Glutamatergic neuron (in vitro differentiated cells): ENCODE measurements around the gene PAOX. TPM values are rescaled to one million over a fixed set of nuclear protein-coding genes. Genes with fewer than 3 reads are reported as not detected.

Experiments
- DNase-seq: peaks from one replicate; pipeline ENCODE4 v3.0.0; 2022
- H3K27ac Mint-ChIP-seq: one replicate; pipeline ENCODE4 v1.8.0; 2020; ENCODE audit warnings: mild to moderate bottlenecking, mixed read lengths, inconsistent platforms; ENCODE audit not compliant: unreplicated experiment
- H3K27me3 Mint-ChIP-seq: one replicate; pipeline ENCODE4 v1.8.0; 2020; ENCODE audit warnings: mild to moderate bottlenecking, moderate library complexity, mixed read lengths, inconsistent platforms; ENCODE audit not compliant: unreplicated experiment
- H3K36me3 Mint-ChIP-seq: one replicate; pipeline ENCODE4 v1.8.0; 2020; ENCODE audit warnings: mild to moderate bottlenecking, mixed read lengths, inconsistent platforms; ENCODE audit not compliant: unreplicated experiment
- H3K4me1 Mint-ChIP-seq: one replicate; pipeline ENCODE4 v1.8.0; 2020; ENCODE audit warnings: mild to moderate bottlenecking, low read depth, mixed read lengths, inconsistent platforms; ENCODE audit not compliant: unreplicated experiment
- H3K4me3 Mint-ChIP-seq: one replicate; pipeline ENCODE4 v1.8.0; 2020; ENCODE audit warnings: mild to moderate bottlenecking, mixed read lengths, inconsistent platforms; ENCODE audit not compliant: unreplicated experiment
- H3K9me3 Mint-ChIP-seq: one replicate; pipeline ENCODE4 v1.8.0; 2020; ENCODE audit warnings: mild to moderate bottlenecking, moderate library complexity, mixed read lengths, inconsistent platforms; ENCODE audit not compliant: unreplicated experiment
- total RNA-seq: library from RNA; stranded (reverse); fragmentation: NEBNext Ultra II Directional; extraction: Animal tissue kit (Norgen Biotek cat#: 25700); gene quantifications from one replicate; pipeline ENCODE4 v1.2.1, GENCODE V29; 2021; ENCODE audit not compliant: unreplicated experiment
- TF ChIP-seq, protein P1 (sequence below): fragments of 200-600 bp; sonication (generic); IDR thresholded peaks from one replicate; pipeline ENCODE4 v1.5.0; 2021; ENCODE audit not compliant: partially characterized antibody, unreplicated experiment

Gene PAOX
- total RNA-seq, 1 donor from 2014 or later, result 12.7 TPM

DNA sequence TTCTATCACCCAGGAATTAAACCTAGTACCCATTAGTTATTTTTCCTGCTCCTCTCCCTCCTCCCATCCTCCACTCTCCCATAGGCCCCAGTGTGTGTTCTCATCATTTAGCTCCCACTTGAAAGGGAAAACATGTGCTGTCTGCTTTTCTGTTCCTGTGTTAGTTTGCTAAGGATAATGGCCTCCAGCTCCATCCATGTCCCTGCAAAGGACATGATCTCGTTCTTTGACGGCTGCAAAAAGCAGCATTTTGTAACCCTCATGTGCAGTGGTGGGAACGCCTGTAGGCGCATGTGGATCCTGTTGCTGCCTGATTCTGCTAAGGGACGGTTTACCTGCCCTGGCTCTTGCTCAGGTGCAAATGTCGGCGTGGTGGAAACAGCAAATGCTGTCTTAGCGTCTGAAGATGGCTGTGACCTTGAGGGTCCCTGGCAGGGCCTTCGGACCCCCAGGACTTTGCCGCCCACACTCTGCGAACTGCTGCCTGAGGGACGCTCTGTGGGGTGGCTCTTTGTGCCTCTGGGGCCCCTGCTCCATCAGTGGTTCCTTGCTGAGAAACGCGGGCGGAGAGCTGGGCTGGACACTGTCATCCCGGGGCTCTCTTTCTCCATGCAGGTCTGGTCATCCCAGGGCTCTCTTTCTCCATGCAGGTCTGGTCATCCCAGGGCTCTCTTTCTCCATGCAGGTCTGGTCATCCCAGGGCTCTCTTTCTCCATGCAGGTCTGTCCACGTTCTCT lies 9.3 kb downstream of the PAOX start:
- TF ChIP-seq, protein P1, sequence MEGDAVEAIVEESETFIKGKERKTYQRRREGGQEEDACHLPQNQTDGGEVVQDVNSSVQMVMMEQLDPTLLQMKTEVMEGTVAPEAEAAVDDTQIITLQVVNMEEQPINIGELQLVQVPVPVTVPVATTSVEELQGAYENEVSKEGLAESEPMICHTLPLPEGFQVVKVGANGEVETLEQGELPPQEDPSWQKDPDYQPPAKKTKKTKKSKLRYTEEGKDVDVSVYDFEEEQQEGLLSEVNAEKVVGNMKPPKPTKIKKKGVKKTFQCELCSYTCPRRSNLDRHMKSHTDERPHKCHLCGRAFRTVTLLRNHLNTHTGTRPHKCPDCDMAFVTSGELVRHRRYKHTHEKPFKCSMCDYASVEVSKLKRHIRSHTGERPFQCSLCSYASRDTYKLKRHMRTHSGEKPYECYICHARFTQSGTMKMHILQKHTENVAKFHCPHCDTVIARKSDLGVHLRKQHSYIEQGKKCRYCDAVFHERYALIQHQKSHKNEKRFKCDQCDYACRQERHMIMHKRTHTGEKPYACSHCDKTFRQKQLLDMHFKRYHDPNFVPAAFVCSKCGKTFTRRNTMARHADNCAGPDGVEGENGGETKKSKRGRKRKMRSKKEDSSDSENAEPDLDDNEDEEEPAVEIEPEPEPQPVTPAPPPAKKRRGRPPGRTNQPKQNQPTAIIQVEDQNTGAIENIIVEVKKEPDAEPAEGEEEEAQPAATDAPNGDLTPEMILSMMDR, result no peak
- H3K36me3 Mint-ChIP-seq, result no peaks in the 10 kb centered on the region
- H3K9me3 Mint-ChIP-seq, result peaks cover 7% of the 10 kb centered on the region
- peaks cover 8% of the 10 kb centered on the region for H3K4me1 Mint-ChIP-seq
- DNase-seq, result no peak
- H3K27ac Mint-ChIP-seq, result no peak overlapping the region
- H3K4me3 Mint-ChIP-seq, result no peak overlapping the region
- peaks cover 3% of the 10 kb centered on the region for H3K27me3 Mint-ChIP-seq

DNA sequence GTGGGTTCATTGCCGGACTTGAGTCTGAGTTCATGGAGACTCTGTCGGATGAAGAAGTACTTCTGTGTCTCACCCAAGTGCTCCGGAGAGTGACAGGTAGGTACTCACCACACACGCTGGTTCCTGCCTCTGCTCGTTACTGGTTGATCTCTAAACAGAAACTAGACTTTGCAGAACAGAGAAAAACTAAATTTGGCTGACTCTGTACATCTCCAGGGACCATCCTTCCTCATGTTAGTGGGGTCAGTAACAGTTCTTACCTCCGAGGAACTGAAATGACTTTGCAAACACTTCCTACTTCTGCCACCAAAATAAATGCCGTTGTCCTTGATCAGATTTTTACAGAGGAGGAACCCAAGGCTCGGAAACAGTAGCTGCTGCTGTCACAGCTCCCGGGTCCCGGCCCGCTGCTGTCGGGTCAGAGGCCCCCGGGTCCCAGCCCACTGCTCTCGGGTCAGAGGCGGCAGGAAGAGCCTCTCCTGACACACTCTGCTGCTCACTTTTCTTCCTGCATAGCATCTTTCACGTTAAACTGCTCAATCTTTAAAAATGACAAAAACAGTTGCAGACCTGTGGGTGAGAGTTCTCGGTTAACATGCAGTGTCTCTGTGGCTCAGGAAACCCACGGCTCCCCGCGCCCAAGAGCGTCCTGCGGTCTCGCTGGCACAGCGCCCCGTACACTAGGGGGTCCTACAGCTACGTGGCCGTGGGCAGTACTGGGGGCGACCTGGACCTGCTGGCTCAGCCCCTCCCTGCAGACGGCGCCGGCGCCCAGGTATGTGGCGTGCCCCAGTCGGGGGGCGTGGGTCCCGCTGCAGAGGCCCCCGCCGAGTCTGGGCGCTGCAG lies 10.1 kb downstream of the PAOX start:
- peaks cover 2% of the 10 kb centered on the region for H3K27me3 Mint-ChIP-seq
- no peak for DNase-seq
- no peaks in the 10 kb centered on the region for H3K36me3 Mint-ChIP-seq
- peaks cover 11% of the 10 kb centered on the region for H3K9me3 Mint-ChIP-seq
- no peak overlapping the region for H3K4me3 Mint-ChIP-seq
- H3K4me1 Mint-ChIP-seq, result peaks cover 4% of the 10 kb centered on the region
- no peak overlapping the region for H3K27ac Mint-ChIP-seq
- TF ChIP-seq, protein P1, result no peak

DNA sequence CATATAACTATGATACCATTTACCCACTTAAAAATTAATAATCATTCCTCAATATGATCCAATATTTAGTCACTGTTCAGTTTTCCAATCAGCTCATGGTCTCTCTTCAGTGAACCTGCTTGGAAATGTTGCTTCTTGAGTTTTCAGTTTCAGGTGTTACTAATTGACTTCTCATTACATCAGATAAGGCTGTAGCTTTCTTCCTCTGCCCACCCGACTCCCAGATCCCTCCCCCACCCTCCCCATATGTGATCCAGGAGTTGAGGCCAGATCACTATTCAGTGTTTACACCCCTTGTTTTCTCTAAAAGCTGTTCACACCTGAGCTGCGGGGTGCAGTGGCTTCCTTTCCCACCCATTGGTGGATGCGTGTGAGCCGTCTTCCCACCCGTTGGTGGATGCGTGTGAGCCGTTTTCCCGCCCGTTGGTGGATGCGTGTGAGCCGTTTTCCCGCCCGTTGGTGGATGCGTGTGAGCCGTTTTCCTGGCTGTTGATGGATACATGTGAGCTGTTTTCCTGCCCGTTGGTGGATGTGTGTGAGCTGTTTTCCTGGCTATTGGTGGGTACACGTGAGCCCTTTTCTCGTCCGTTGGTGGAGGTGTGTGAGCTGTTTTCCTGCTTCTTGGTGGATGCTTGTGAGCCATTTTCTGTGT lies 11.7 kb downstream of the PAOX start:
- TF ChIP-seq, protein P1, result no peak
- no peak for DNase-seq
- Mint-ChIP-seq H3K4me1 (peaks cover 4% of the 10 kb centered on the region), H3K4me3 (no peak overlapping the region), H3K9me3 (peaks cover 9% of the 10 kb centered on the region), H3K36me3 (no peaks in the 10 kb centered on the region), H3K27ac (peak overlapping the region; percentile 39), H3K27me3 (no peaks in the 10 kb centered on the region)

DNA sequence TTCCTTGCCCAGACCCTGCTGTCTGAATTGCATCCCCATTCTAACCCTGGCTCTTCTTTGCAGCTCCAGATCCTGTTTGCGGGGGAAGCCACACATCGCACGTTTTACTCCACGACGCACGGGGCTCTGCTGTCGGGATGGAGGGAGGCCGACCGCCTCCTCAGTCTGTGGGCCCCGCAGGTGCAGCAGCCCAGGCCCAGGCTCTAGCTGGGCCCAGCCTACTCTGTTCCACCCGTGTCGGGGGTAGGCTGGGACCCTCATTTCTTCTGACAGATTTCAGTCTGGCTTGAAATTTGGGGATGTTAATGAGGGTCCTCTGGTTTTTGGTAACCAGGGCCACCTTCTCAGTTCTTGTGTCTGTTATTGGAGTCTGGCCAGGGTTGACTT lies 12.2 kb downstream of the PAOX start:
- H3K9me3 Mint-ChIP-seq, result peaks cover 8% of the 10 kb centered on the region
- H3K4me1 Mint-ChIP-seq, result peaks cover 4% of the 10 kb centered on the region
- no peaks in the 10 kb centered on the region for H3K27me3 Mint-ChIP-seq
- DNase-seq, result no peak
- no peaks in the 10 kb centered on the region for H3K36me3 Mint-ChIP-seq
- TF ChIP-seq, protein P1, result no peak
- H3K4me3 Mint-ChIP-seq, result no peak overlapping the region
- peak overlapping the region; percentile 39 for H3K27ac Mint-ChIP-seq
